ENCODE measurements around the gene OR2A42. TPM values are rescaled to one million over a fixed set of nuclear protein-coding genes. Genes with fewer than 3 reads are reported as not detected.
"Not testable (repeated sequence)": the region's sequence is repeated elsewhere in the genome, so short reads cannot be mapped to it uniquely, and the experiment has no call there.

Gene OR2A42
- total and polyA plus RNA-seq, 8 donors: 0.18 TPM; not detected in 7

DNA sequence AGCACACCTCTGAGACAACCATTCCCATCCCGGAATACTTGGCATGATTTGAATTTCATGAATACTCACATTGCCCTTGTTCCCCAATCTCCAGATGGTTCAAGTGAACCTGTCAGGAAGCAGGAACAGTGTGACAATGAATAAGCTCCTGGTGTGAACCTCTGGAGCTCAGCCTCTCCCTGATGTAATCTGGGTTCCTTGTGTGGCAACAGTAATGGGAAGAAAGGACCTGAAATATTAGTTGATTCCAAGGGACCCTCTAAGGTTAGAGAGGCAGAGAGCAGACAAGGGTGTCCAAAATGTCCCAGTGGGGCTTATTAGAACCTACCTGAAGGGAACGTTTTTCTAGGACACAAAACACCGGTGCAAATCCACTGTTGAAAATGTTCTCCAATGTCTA is 16.7 kb upstream of the OR2A42 start:
- TF ChIP-seq POLR2AphosphoS5 (IDR thresholded peaks at IDR 0.05) (no peak), EP300 (IDR thresholded peaks at IDR 0.05) (no peak), POLR2A (IDR thresholded peaks at IDR 0.05) (no peak), CTCF (IDR thresholded peaks at IDR 0.05) (no peak)
- DNase-seq: peak in 1 of 2 donors; percentile 2
- H3K27ac ChIP-seq: no peak overlapping the region
- no peaks in the 10 kb centered on the region for H3K27me3 ChIP-seq
- no peaks in the 10 kb centered on the region for H3K9me3 ChIP-seq
- H3K4me1 ChIP-seq: no peaks in the 10 kb centered on the region
- intact Hi-C loops (cut with DNase I; ENCODE audit: low total_unique reads): no loop called here
- WGBS, 5 donors: 85 to 90% (median 88%) methylated on average over 3 of the region's 3 CpGs
- H3K36me3 ChIP-seq: no peaks in the 10 kb centered on the region
- no peak overlapping the region for H3K4me3 ChIP-seq

GRCh38 chr7:144255471-144255897 is 16.1 kb upstream of the OR2A42 start:
- no peaks in the 10 kb centered on the region for H3K36me3 ChIP-seq
- H3K4me3 ChIP-seq: no peak overlapping the region
- H3K4me1 ChIP-seq: no peaks in the 10 kb centered on the region
- TF ChIP-seq POLR2AphosphoS5 (IDR thresholded peaks at IDR 0.05) (no peak), EP300 (IDR thresholded peaks at IDR 0.05) (no peak), POLR2A (IDR thresholded peaks at IDR 0.05) (no peak), CTCF (IDR thresholded peaks at IDR 0.05) (no peak)
- H3K27ac ChIP-seq: no peak overlapping the region
- H3K9me3 ChIP-seq: no peaks in the 10 kb centered on the region
- no peaks in the 10 kb centered on the region for H3K27me3 ChIP-seq
- intact Hi-C loops (cut with DNase I; ENCODE audit: low total_unique reads): no loop called here
- WGBS, 5 donors: 75 to 86% (median 76%) methylated on average over 5 of the region's 5 CpGs
- DNase-seq: no peak

DNA sequence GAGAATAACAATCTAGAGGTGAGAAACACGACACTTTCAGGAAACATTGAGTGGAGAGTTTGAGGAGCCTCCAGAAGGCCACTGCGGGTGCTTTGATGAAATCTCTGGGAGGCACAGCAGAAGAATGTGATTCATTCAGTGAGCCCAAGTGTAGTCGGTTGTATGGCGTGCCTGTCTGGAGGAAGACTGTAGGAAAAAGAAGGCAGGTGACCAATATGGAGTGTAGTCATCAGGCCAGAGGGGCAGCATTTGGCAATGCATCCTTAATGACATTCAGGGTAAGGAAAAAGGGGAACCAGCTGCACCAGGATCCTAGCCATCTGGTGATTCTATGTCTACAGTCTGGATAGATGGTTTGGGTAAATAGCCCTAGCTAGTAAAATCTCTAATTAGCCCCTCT is 12.9 kb upstream of the OR2A42 start:
- H3K4me1 ChIP-seq; H3K27ac ChIP-seq; H3K27me3 ChIP-seq; H3K4me3 ChIP-seq; H3K36me3 ChIP-seq; DNase-seq; intact Hi-C loops (cut with DNase I; ENCODE audit: low total_unique reads); H3K9me3 ChIP-seq: not testable (repeated sequence)
- WGBS, 5 donors: no CpG with 5 or more reads among the region's 4 CpGs

DNA sequence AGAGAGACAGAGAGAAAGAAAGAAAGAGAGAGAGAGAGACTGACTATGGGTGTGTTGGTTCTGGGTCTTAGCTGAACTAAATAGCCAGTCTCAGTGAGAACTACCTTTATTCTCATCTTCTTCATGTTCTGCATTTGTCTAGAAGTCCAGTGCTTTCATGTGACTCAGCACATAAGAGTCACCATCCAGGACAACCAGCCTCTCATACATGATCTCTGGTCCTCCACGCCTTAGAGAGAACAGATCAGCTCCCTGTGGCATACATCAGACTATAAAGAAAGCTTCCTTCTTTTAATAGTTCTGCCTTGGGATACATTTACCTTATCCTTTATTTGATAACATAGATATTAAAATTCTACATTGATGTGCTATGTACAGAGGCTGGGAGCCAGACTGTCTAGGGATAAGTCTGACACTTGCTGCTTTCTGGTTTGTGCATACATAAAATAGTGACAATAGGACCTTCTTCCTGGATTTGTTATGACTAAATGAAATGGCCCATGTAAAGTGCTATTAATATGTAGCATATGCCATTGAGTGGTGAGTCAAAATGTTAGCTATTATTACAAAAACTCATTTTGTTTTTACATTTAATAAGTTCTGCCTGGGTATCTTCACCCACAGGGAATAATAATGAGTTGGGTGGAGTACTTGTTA is 8.4 kb upstream of the OR2A42 start:
- H3K27ac ChIP-seq; H3K4me3 ChIP-seq; H3K36me3 ChIP-seq; H3K9me3 ChIP-seq; intact Hi-C loops (cut with DNase I; ENCODE audit: low total_unique reads); H3K4me1 ChIP-seq; DNase-seq; H3K27me3 ChIP-seq: not testable (repeated sequence)
- whole genome bisulfite sequencing, 5 donors: no CpG with 5 or more reads among the region's 1 CpG

GRCh38 chr7:144246967-144247366 is 7.6 kb upstream of the OR2A42 start:
- H3K4me1 ChIP-seq; intact Hi-C loops (cut with DNase I; ENCODE audit: low total_unique reads); DNase-seq; H3K27me3 ChIP-seq; H3K36me3 ChIP-seq; H3K27ac ChIP-seq; H3K9me3 ChIP-seq; H3K4me3 ChIP-seq: not testable (repeated sequence)
- no CpG with 5 or more reads among the region's 5 CpGs for WGBS, 5 donors

DNA sequence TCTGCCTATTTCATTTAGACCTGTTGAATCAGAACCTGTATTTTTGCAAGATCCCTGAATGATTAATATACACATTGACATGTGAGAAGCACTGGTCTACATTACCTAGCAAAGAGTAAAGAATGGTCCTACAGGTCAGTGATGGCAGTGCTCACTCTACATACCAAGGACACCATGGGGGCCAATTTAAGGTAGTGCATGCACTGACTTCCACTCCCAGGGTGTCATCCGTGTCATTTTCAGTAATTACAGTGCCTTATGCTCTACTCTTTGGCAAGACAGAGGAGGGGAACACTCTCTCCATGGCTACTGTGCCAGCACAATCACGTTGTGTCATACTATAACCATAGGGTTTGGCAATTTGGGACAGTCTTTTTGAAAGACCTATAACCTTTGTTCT is 6.0 kb upstream of the OR2A42 start:
- no CpG with 5 or more reads among the region's 2 CpGs for WGBS, 5 donors
- H3K4me1 ChIP-seq; H3K9me3 ChIP-seq; intact Hi-C loops (cut with DNase I; ENCODE audit: low total_unique reads); H3K27ac ChIP-seq; H3K4me3 ChIP-seq; H3K36me3 ChIP-seq; H3K27me3 ChIP-seq; DNase-seq: not testable (repeated sequence)

- WGBS, 5 donors: 67 to 91% (median 78%) methylated on average over 2 of the region's 2 CpGs
- H3K27ac ChIP-seq; H3K27me3 ChIP-seq; H3K9me3 ChIP-seq; intact Hi-C loops (cut with DNase I; ENCODE audit: low total_unique reads); DNase-seq; H3K4me3 ChIP-seq; H3K4me1 ChIP-seq; H3K36me3 ChIP-seq: not testable (repeated sequence)
These were observed 799 bp downstream of the OR2A42 start for GRCh38 chr7:144238530-144239082.

DNA sequence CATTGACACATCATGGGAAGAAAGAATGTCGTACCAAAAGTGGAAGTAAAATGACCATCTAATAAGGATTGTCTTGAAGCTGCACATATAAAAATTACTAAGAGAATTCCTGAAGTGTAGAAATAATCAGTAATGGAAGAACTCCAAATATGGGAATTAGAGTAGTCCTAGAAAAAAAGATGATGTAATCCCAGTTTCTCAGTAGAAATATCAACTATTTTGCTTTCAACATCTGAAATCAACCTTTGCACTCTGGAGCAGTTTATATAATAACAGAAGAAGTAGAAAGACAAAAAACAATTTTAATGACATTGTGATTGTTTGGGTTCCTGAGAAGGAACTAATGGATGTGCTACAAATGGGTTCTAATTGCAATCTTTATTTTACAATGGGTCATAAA is 6.4 kb downstream of the OR2A42 start:
- DNase-seq; H3K4me1 ChIP-seq; H3K4me3 ChIP-seq; H3K36me3 ChIP-seq; H3K9me3 ChIP-seq; H3K27me3 ChIP-seq; H3K27ac ChIP-seq; intact Hi-C loops (cut with DNase I; ENCODE audit: low total_unique reads): not testable (repeated sequence)
- WGBS, 5 donors: 78 to 100% (median 100%) methylated on average over 1 of the region's 1 CpG

DNA sequence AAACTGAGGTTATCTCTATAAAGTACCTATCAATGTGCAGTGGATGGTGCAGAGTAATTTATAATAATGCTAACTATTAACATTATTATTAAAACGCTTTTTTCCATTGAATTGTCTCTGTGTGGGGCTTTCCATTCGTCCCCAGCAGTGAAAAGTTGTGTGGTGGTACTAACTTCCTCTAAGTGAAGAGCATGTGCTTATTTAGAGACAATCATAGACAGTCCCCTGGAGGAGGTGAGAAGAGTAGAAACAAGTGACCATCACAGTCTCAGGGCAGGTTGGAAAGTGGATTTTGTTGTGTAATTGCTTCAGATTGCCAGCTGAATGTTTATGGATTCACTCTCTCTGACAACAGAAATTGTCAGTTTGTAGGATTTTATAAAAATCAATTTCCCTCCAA is 8.4 kb downstream of the OR2A42 start:
- H3K9me3 ChIP-seq; intact Hi-C loops (cut with DNase I; ENCODE audit: low total_unique reads): not testable (repeated sequence)
- WGBS, 5 donors: no CpG with 5 or more reads among the region's 2 CpGs

DNA sequence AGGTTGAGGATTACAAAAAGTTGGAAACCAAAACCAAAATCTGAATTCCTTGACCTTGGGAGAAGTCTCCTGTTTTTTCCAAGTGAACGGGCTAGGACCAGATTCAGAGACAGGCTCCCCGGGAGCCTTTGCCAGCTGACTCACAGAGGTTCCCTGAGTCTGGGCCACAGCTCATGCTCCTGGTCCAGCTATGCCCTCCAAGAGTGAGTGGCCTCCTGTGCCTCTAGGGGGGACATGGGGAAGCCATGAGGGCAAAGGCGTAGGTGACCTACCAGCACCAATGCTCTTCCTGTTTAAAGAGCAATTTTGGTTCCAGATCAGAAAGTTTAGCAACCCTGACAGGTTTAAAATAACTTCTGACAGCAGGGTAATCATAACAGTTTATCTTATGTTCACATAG is 10.6 kb downstream of the OR2A42 start:
- H3K27ac ChIP-seq; H3K4me1 ChIP-seq; DNase-seq; H3K4me3 ChIP-seq; H3K9me3 ChIP-seq; H3K36me3 ChIP-seq; H3K27me3 ChIP-seq; intact Hi-C loops (cut with DNase I; ENCODE audit: low total_unique reads): not testable (repeated sequence)
- 83 to 93% (median 89%) methylated on average over 1 of the region's 3 CpGs for WGBS, 5 donors

More for the DNA sequence above, 8.4 kb downstream of the OR2A42 start:
- H3K36me3 ChIP-seq, DNase-seq, H3K4me1 ChIP-seq, H3K27ac ChIP-seq, H3K27me3 ChIP-seq, H3K4me3 ChIP-seq: not testable (repeated sequence)

Data from stomach (tissue), 9 donors.